Endothelial cell of umbilical vein (primary cell): ENCODE results near the gene DDX31. TPM values are rescaled to one million over a fixed set of nuclear protein-coding genes. Genes with fewer than 3 reads are reported as not detected.

Experiments used
- BruUV-seq: library from RNA; stranded (reverse); fragments of 400-500 nt; replicated peaks from 2 replicates; lab custom pipeline; 2021; lab: Mats Ljungman, UMichigan
- CTCF ChIA-PET: fragments of 300-600, 350-600 bp; sonication (Branson Sonifier 250); formaldehyde crosslinking; loops from one replicate; lab custom pipeline; 2021; ENCODE audit warnings: antibody characterized with exemption, inconsistent platforms; lab: Charles Lee
- POLR2A ChIA-PET: fragments of 300-600, 350-600 bp; sonication (Branson Sonifier 250); formaldehyde crosslinking; loops from one replicate; lab custom pipeline; 2021; ENCODE audit warnings: antibody characterized with exemption, inconsistent platforms; lab: Charles Lee
- DNase-seq: peaks from one replicate; pipeline ENCODE4 v3.0.0-alpha.2; 2011; ENCODE audit warnings: low read depth, low spot score
- FAIRE-seq: peaks from 2 replicates; lab custom pipeline; 2011; peaks lifted over from hg19 to GRCh38; lab: Jason Lieb, UNC
- H2AFZ ChIP-seq: 2 replicates; pipeline ENCODE4 v1.6.0; 2012; ENCODE audit warnings: low read depth, low read length, control low read depth, inconsistent platforms
- H3K27ac ChIP-seq: 2 replicates; pipeline ENCODE4 v1.5.1; 2011; ENCODE audit warnings: low read depth, mild to moderate bottlenecking, control low read depth, low read length, moderate library complexity; ENCODE audit not compliant: insufficient read depth
- H3K27me3 ChIP-seq, 2 experiments: 2 replicates each; pipeline versions ENCODE4 v1.6.0 to v1.6.1; 2011; ENCODE audit warnings: low read length in 2 of 2, mixed read lengths in 1 of 2; ENCODE audit not compliant: control insufficient read depth in 2 of 2, insufficient read depth in 2 of 2
- H3K36me3 ChIP-seq, 2 experiments: 2 replicates in 1 of 2; 3 replicates in 1 of 2; pipeline ENCODE4 v1.5.1; 2011; ENCODE audit warnings: low read length in 2 of 2, mild to moderate bottlenecking in 1 of 2, moderate library complexity in 1 of 2; ENCODE audit not compliant: control insufficient read depth in 2 of 2, insufficient read depth in 2 of 2; ENCODE audit errors: extremely low read depth in 1 of 2
- H3K4me1 ChIP-seq: 3 replicates; pipeline ENCODE4 v1.5.1; 2011; ENCODE audit warnings: mild to moderate bottlenecking, low read length; ENCODE audit not compliant: control insufficient read depth, insufficient read depth; ENCODE audit errors: extremely low read depth
- H3K4me2 ChIP-seq: 2 replicates; pipeline ENCODE4 v1.6.1; 2011; ENCODE audit warnings: low read length, control low read depth, mixed read lengths; ENCODE audit not compliant: insufficient read depth
- H3K4me3 ChIP-seq, 3 experiments: fragments of 200-600 bp in 1 of 3; sonication (generic), shearing (Covaris generic) in 1 of 3; replicated peaks in 1 of 3; 2 replicates each; pipeline ENCODE4 v1.5.1; 2011 to 2016; ENCODE audit warnings: control low read depth in 3 of 3, low read length in 3 of 3, mild to moderate bottlenecking in 2 of 3, inconsistent platforms in 1 of 3, low read depth in 1 of 3, moderate library complexity in 1 of 3; ENCODE audit not compliant: insufficient read depth in 1 of 3
- H3K79me2 ChIP-seq: 2 replicates; pipeline ENCODE4 v1.6.0; 2012; ENCODE audit warnings: low read length, inconsistent platforms; ENCODE audit not compliant: control insufficient read depth, insufficient read depth
- H3K9ac ChIP-seq: replicated peaks from 2 replicates; pipeline ENCODE3; 2011; ENCODE audit warnings: low read length, control low read depth; ENCODE audit not compliant: insufficient read depth; ENCODE audit errors: extremely low read depth
- H3K9me1 ChIP-seq: replicated peaks from 3 replicates; pipeline ENCODE4 v1.6.0; 2011; ENCODE audit warnings: mild to moderate bottlenecking, low read length; ENCODE audit not compliant: control insufficient read depth, insufficient read depth; ENCODE audit errors: extremely low read depth
- H3K9me3 ChIP-seq: replicated peaks from 2 replicates; pipeline ENCODE4 v1.5.1; 2012; ENCODE audit warnings: low read length, inconsistent platforms; ENCODE audit not compliant: control insufficient read depth, insufficient read depth
- H4K20me1 ChIP-seq: replicated peaks from 2 replicates; pipeline ENCODE3; 2011; ENCODE audit warnings: mild to moderate bottlenecking, low read length; ENCODE audit not compliant: control insufficient read depth, insufficient read depth; ENCODE audit errors: extremely low read depth
- CTCF ChIP-seq, 2 donors: IDR thresholded peaks; 1 replicate in 1 of 2; 2 replicates in 1 of 2; pipeline ENCODE4 v1.5.1; 2011; ENCODE audit warnings: low read length in 2 of 2, mild to moderate bottlenecking in 2 of 2, moderate library complexity in 2 of 2, control low read depth in 1 of 2, inconsistent platforms in 1 of 2, low read depth in 1 of 2; ENCODE audit not compliant: insufficient read depth in 1 of 2; ENCODE audit errors: extremely low read depth in 1 of 2
- EZH2 ChIP-seq: IDR thresholded peaks from 2 replicates; pipeline ENCODE4 v1.6.1; 2012; ENCODE audit warnings: borderline replicate concordance, low read depth, mild to moderate bottlenecking, moderate library complexity, low read length, inconsistent platforms; ENCODE audit not compliant: severe bottlenecking
- FOS ChIP-seq: IDR thresholded peaks from 2 replicates; pipeline ENCODE4 v1.6.1; 2011; ENCODE audit warnings: mild to moderate bottlenecking, low read length, moderate library complexity, borderline replicate concordance; ENCODE audit not compliant: insufficient read depth
- GATA2 ChIP-seq: IDR thresholded peaks from 2 replicates; pipeline ENCODE4 v1.7.0; 2011; ENCODE audit warnings: low read depth, mild to moderate bottlenecking, moderate library complexity, mixed read lengths, low read length; ENCODE audit not compliant: insufficient read length, insufficient read depth
- JUN ChIP-seq: IDR thresholded peaks from 2 replicates; pipeline ENCODE4 v1.6.1; 2011; ENCODE audit warnings: borderline replicate concordance, low read depth; ENCODE audit not compliant: insufficient read length, insufficient read depth
- MAX ChIP-seq: IDR thresholded peaks from 2 replicates; pipeline ENCODE4 v1.6.1; 2011; ENCODE audit not compliant: insufficient read depth, insufficient read length
- MYC ChIP-seq: IDR thresholded peaks from one replicate; pipeline ENCODE4 v1.6.1; 2011; ENCODE audit warnings: mild to moderate bottlenecking, low read depth, low read length
- POLR2A ChIP-seq: IDR thresholded peaks from 2 replicates; pipeline ENCODE4 v1.6.1; 2012; ENCODE audit warnings: low read depth, mild to moderate bottlenecking, control low read depth, low read length
- POLR2AphosphoS5 ChIP-seq: IDR thresholded peaks from 2 replicates; pipeline ENCODE4 v1.6.1; 2012; ENCODE audit warnings: low read depth, mild to moderate bottlenecking, control low read depth, low read length, moderate library complexity; ENCODE audit not compliant: insufficient read depth
- dilution Hi-C: fragments of 300-500 bp; cut with MboI; formaldehyde crosslinking; loops from one replicate; pipeline ENCODE4 v1.15.0; 2019; ENCODE audit warnings: low sequenced_read_pairs; ENCODE audit not compliant: extremely low pct_ligation_motif_present
- intact Hi-C: fragments of 100-400 bp; cut with micrococcal nuclease; formaldehyde crosslinking; loops from one replicate; pipeline ENCODE4 v1.10.0; 2022
- polyA plus RNA-seq, 4 experiments: library from polyadenylated mRNA; depleted of rRNA in 3 of 4; stranded (reverse) in 3 of 4; unstranded in 1 of 4; fragments of >200 nt; gene quantifications; 2 replicates each; pipeline versions ENCODE4 v1.2.1 to v1.2.3, GENCODE V29; 2011 to 2012; ENCODE audit warnings: missing spikeins in 1 of 4
- total RNA-seq: library from RNA; stranded (reverse); gene quantifications from 2 replicates; pipeline ENCODE4 v1.2.3, GENCODE V29; 2021

Gene DDX31
- total and polyA plus RNA-seq, 2 donors (not counting 3 experiments of a cell fraction or from before 2014, with no cell fraction given), result 8.0 to 16.3 TPM

- peaks cover 57 to 70% of the 10 kb centered on the region in 2 experiments for H3K27me3 ChIP-seq
- no peak overlapping the region for H3K9ac ChIP-seq
- H3K36me3 ChIP-seq, result no peaks in the 10 kb centered on the region
- CTCF ChIA-PET, result interaction anchor here (0.7 to 7.7 kb wide), 3 partner anchors 71 to 166 kb away, joined by 3 to 169 read pairs (median 32); no protein-coding TSS in a partner anchor
- TF ChIP-seq FOS (no peak), POLR2AphosphoS5 (no peak), POLR2A (no peak), JUN (no peak), GATA2 (no peak), EZH2 (no peak), CTCF (IDR thresholded peaks at IDR 0.05; ENCODE audit: extremely low read depth in 1 of 2, insufficient read depth in 1 of 2, low read depth in 1 of 2, low read length in 2 of 2) (no peak), MAX (no peak), MYC (no peak)
- peaks cover 4% of the 10 kb centered on the region for H3K4me1 ChIP-seq
- H2AFZ ChIP-seq, result no peak overlapping the region
- no peak overlapping the region for H3K27ac ChIP-seq
- H3K9me3 ChIP-seq, result no peaks in the 10 kb centered on the region
- dilution Hi-C loops (no loop called here), intact Hi-C loops (loop anchor here (2.0 kb wide), 1 partner anchor 222 kb away; no protein-coding TSS in a partner anchor)
- BruUV-seq, result no TSS peak
- DNase-seq (no peak), FAIRE-seq (no peak)
- POLR2A ChIA-PET, result no interaction called here
- H3K4me3 ChIP-seq, result no peak overlapping the region
- no peaks in the 10 kb centered on the region for H3K79me2 ChIP-seq
- no peaks in the 10 kb centered on the region for H4K20me1 ChIP-seq
- H3K9me1 ChIP-seq, result no peaks in the 10 kb centered on the region
- H3K4me2 ChIP-seq, result no peak overlapping the region
These were observed 91.3 kb downstream of the DDX31 start for GRCh38 chr9:132578367-132578932.
